Measurements from ENCODE around the gene CYTH3.

The CYTH3 gene

GRCh38 chr7:6279937-6280336, 7.5 kb upstream of the CYTH3 start:
- no peak for DNase-seq

GRCh38 chr7:6279341-6279740, 6.9 kb upstream of the CYTH3 start:
- DNase-seq, result no peak

GRCh38 chr7:6278749-6279310, 6.4 kb upstream of the CYTH3 start:
- no peak for DNase-seq

GRCh38 chr7:6277476-6277875, 5.1 kb upstream of the CYTH3 start:
- no peak for DNase-seq

GRCh38 chr7:6276911-6277408, 4.5 kb upstream of the CYTH3 start:
- no peak for DNase-seq

GRCh38 chr7:6274743-6275142, 2.3 kb upstream of the CYTH3 start:
- DNase-seq, result no peak

GRCh38 chr7:6273917-6274630, 1.6 kb upstream of the CYTH3 start:
- DNase-seq, result no peak

- no peak for DNase-seq
These were observed 985 bp upstream of the CYTH3 start for GRCh38 chr7:6273380-6273837.

- peak; percentile 18 for DNase-seq
These were observed 557 bp downstream of the CYTH3 start for GRCh38 chr7:6271694-6272440.

- DNase-seq, result peak; percentile 26
These were observed 1.3 kb downstream of the CYTH3 start for GRCh38 chr7:6271060-6271658.

GRCh38 chr7:6269527-6269926, 2.9 kb downstream of the CYTH3 start:
- no peak for DNase-seq

- no peak for DNase-seq
These were observed 3.5 kb downstream of the CYTH3 start for GRCh38 chr7:6268907-6269306.

GRCh38 chr7:6268023-6268900, 4.2 kb downstream of the CYTH3 start:
- no peak for DNase-seq

- no peak for DNase-seq
These were observed 5.7 kb downstream of the CYTH3 start for GRCh38 chr7:6266699-6267098.

- no peak for DNase-seq
These were observed 10.2 kb downstream of the CYTH3 start for GRCh38 chr7:6262221-6262620.

GRCh38 chr7:6261699-6262098, 10.7 kb downstream of the CYTH3 start:
- no peak for DNase-seq

GRCh38 chr7:6260291-6261187, 11.9 kb downstream of the CYTH3 start:
- no peak for DNase-seq

- DNase-seq, result no peak
These were observed 13.2 kb downstream of the CYTH3 start for GRCh38 chr7:6259257-6259656.

- DNase-seq, result no peak
These were observed 13.8 kb downstream of the CYTH3 start for GRCh38 chr7:6258440-6259182.

- no peak for DNase-seq
These were observed 14.7 kb downstream of the CYTH3 start for GRCh38 chr7:6257675-6258074.
